ENCODE measurements around the gene ZNF284. TPM values are rescaled to one million over a fixed set of nuclear protein-coding genes. Genes with fewer than 3 reads are reported as not detected.
A peak's percentile ranks its signal among the peaks of the same experiment; 100 is the strongest.
"Not testable (repeated sequence)": the region's sequence is repeated elsewhere in the genome, so short reads cannot be mapped to it uniquely, and the experiment has no call there.

Gene ZNF284
- total and polyA plus RNA-seq, 12 donors, result 0.65 to 2.6 (median 1.8) TPM

DNA sequence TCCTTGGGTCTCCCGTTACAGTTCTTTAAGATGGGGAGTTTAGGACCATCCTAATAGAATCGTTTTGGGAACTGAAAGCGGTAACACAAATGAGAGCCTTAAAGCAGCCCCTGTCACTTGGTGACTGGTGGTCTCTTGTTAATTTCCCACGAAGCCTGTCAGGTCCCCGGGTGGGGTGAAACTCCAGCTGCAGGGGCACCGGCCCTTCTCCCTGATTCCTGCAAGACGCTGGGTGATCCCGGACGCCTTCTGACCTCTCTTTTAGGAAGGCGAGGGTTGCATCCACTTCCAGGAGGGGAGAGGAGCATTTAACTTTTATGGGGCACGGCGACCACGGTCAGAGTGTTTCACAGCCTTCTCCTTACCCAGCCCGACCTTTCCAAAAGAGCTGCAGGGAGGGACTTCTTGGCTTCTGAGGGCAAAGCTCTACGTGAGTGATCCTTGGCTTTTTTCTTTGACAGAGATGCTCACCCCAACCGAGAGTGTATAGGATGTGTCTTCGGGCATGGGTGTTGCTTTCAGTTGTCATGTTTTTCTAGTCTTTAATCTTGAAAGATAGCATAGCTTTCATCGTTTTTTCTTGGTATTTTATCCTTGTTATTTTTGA is 41.9 kb downstream of the ZNF284 start:
- peak overlapping the region; percentile 35 to 85 (median 73) for H3K4me3 ChIP-seq
- H3K27ac ChIP-seq, result peak overlapping the region in 9 of 10 donors; percentile 37 to 88 (median 84)
- DNase-seq (peak in 1 of 2 donors; percentile 5), ATAC-seq (peak in 4 of 8 donors; percentile 0 to 10 (median 4))
- WGBS, 2 donors, result 3 to 4% methylated on average over 18 of the region's 18 CpGs
- intact Hi-C loops (cut with DNase I), result loop anchor here in 8 of 10 donors (1.0 to 10.0 kb wide), 19 partner anchors 19 to 191 kb away; partner anchors contain the start of genes ZNF224 (in 3 of the 8), ZNF226 (in 3 of the 8), ZNF235 (in 3 of the 8) and ZNF155 (in 2 of the 8)
- H3K36me3 ChIP-seq, result peaks cover 0 to 42% (median 27%) of the 10 kb centered on the region in 9 donors
- peaks cover 0 to 33% (median 12%) of the 10 kb centered on the region in 11 donors for H3K9me3 ChIP-seq
- H3K27me3 ChIP-seq, result no peaks in the 10 kb centered on the region
- peaks cover 0 to 31% (median 19%) of the 10 kb centered on the region in 9 donors for H3K4me1 ChIP-seq
- TF ChIP-seq, protein P1, sequence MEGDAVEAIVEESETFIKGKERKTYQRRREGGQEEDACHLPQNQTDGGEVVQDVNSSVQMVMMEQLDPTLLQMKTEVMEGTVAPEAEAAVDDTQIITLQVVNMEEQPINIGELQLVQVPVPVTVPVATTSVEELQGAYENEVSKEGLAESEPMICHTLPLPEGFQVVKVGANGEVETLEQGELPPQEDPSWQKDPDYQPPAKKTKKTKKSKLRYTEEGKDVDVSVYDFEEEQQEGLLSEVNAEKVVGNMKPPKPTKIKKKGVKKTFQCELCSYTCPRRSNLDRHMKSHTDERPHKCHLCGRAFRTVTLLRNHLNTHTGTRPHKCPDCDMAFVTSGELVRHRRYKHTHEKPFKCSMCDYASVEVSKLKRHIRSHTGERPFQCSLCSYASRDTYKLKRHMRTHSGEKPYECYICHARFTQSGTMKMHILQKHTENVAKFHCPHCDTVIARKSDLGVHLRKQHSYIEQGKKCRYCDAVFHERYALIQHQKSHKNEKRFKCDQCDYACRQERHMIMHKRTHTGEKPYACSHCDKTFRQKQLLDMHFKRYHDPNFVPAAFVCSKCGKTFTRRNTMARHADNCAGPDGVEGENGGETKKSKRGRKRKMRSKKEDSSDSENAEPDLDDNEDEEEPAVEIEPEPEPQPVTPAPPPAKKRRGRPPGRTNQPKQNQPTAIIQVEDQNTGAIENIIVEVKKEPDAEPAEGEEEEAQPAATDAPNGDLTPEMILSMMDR (IDR thresholded peaks at IDR 0.05), result no peak

DNA sequence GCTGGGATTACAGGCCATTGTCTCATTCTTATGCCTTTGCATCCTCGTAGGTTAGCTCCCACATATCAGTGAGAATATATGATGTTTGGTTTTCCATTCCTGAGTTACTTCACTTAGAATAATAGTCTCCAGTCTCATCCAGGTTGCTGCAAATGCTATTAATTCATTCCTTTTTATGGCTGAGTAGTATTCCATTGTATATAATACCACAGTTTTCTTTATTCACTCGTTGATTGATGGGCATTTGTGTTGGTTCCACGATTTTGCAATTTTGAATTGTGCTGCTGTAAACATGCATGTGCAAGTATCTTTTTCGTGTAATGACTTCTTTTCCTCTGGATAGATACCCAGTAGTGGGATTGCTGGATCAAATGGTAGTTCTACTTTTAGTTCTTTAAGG is 49.2 kb downstream of the ZNF284 start:
- H3K4me1 ChIP-seq; ATAC-seq; DNase-seq; H3K27me3 ChIP-seq; H3K27ac ChIP-seq; intact Hi-C loops (cut with DNase I); H3K4me3 ChIP-seq: not testable (repeated sequence)
- WGBS, 2 donors, result 96 to 98% methylated on average over 4 of the region's 4 CpGs
- Histone ChIP-seq H3K36me3 (peaks cover 0 to 100% (median 82%) of the 10 kb centered on the region in 9 donors), H3K9me3 (peaks cover 0 to 60% (median 28%) of the 10 kb centered on the region in 11 donors)

GRCh38 chr19:44131955-44132354 is 60.0 kb downstream of the ZNF284 start:
- Histone ChIP-seq H3K4me1 (no peaks in the 10 kb centered on the region), H3K4me3 (no peak overlapping the region), H3K27me3 (no peaks in the 10 kb centered on the region), H3K36me3 (peaks cover 0 to 63% (median 52%) of the 10 kb centered on the region in 9 donors), H3K9me3 (peaks cover 0 to 92% (median 12%) of the 10 kb centered on the region in 11 donors), H3K27ac (no peak overlapping the region)
- 90 to 93% methylated on average over 5 of the region's 5 CpGs for WGBS, 2 donors
- DNase-seq (no peak), ATAC-seq (no peak)
- TF ChIP-seq, protein P1 (IDR thresholded peaks at IDR 0.05), result no peak
- intact Hi-C loops (cut with DNase I), result no loop called here

Other genes starting within 250 kb of the ZNF284 start
- 10 to 100 TPM in 9 of 10 donors, 1 to 10 TPM in 1; 7.5 to 16.9 (median 12.1) TPM for gene ZNF283, start 244.8 kb upstream of the ZNF284 start, total RNA-seq
- 1 to 10 TPM; 1.7 to 6.7 TPM for gene ZNF283, start 244.8 kb upstream of the ZNF284 start, polyA plus RNA-seq
- gene ZNF404, start 188.2 kb upstream of the ZNF284 start, total RNA-seq, result 10 to 100 TPM in 3 of 10 donors, 1 to 10 TPM in 7; 4.6 to 11.9 (median 7.2) TPM
- gene ZNF404, start 188.2 kb upstream of the ZNF284 start, polyA plus RNA-seq, result 10 to 100 TPM in 1 of 2 donors, 1 to 10 TPM in 1; 4.6 to 68.7 TPM
- gene ZNF45, start 136.9 kb upstream of the ZNF284 start, total RNA-seq, result 10 to 100 TPM in 1 of 10 donors, 1 to 10 TPM in 9; 7.0 to 10.7 (median 8.0) TPM
- 1 to 10 TPM; 2.9 to 4.7 TPM for gene ZNF45, start 136.9 kb upstream of the ZNF284 start, polyA plus RNA-seq
- gene ZNF221, start 120.9 kb upstream of the ZNF284 start, total RNA-seq, result 1 to 10 TPM; 3.0 to 6.7 (median 5.0) TPM
- gene ZNF221, start 120.9 kb upstream of the ZNF284 start, polyA plus RNA-seq, result 1 to 10 TPM; 1.1 to 3.1 TPM
- 1 to 10 TPM; 1.5 to 7.8 (median 6.9) TPM for gene ZNF155, start 88.0 kb upstream of the ZNF284 start, total RNA-seq
- gene ZNF155, start 88.0 kb upstream of the ZNF284 start, polyA plus RNA-seq, result 1 to 10 TPM; 4.3 to 9.1 TPM
- gene ZNF230, start 69.2 kb upstream of the ZNF284 start, total RNA-seq, result 1 to 10 TPM; 1.6 to 4.3 (median 3.4) TPM
- 1 to 10 TPM; 1.4 to 2.3 TPM for gene ZNF230, start 69.2 kb upstream of the ZNF284 start, polyA plus RNA-seq
- 1 to 10 TPM; 2.1 to 5.1 (median 3.6) TPM for gene ZNF222, start 46.8 kb upstream of the ZNF284 start, total RNA-seq
- 1 to 10 TPM; 4.2 to 5.8 TPM for gene ZNF222, start 46.8 kb upstream of the ZNF284 start, polyA plus RNA-seq
- 1 to 10 TPM; 2.3 to 5.4 (median 3.2) TPM for gene ZNF223, start 20.1 kb upstream of the ZNF284 start, total RNA-seq
- gene ZNF223, start 20.1 kb upstream of the ZNF284 start, polyA plus RNA-seq, result 1 to 10 TPM; 2.8 to 4.8 TPM
- 10 to 100 TPM in 8 of 10 donors, 1 to 10 TPM in 2; 8.1 to 16.0 (median 13.3) TPM for gene ZNF224, start 22.2 kb downstream of the ZNF284 start, total RNA-seq
- 10 to 100 TPM in 1 of 2 donors, 1 to 10 TPM in 1; 5.1 to 27.8 TPM for gene ZNF224, start 22.2 kb downstream of the ZNF284 start, polyA plus RNA-seq
- 1 to 10 TPM; 2.3 to 5.0 (median 3.2) TPM for gene ZNF225, start 41.2 kb downstream of the ZNF284 start, total RNA-seq
- gene ZNF225, start 41.2 kb downstream of the ZNF284 start, polyA plus RNA-seq, result 1 to 10 TPM; 1.2 to 2.0 TPM
- 10 to 100 TPM in 3 of 10 donors, 1 to 10 TPM in 7; 8.0 to 13.4 (median 9.0) TPM for gene ZNF234, start 69.4 kb downstream of the ZNF284 start, total RNA-seq
- gene ZNF234, start 69.4 kb downstream of the ZNF284 start, polyA plus RNA-seq, result 1 to 10 TPM; 2.2 to 6.4 TPM
- gene ZNF226, start 92.9 kb downstream of the ZNF284 start, total RNA-seq, result 10 to 100 TPM; 17.0 to 30.6 (median 22.6) TPM
- 10 to 100 TPM; 14.6 to 15.8 TPM for gene ZNF226, start 92.9 kb downstream of the ZNF284 start, polyA plus RNA-seq
- gene ZNF227, start 140.4 kb downstream of the ZNF284 start, total RNA-seq, result 10 to 100 TPM; 10.6 to 18.1 (median 12.6) TPM
- 1 to 10 TPM; 4.0 to 4.5 TPM for gene ZNF227, start 140.4 kb downstream of the ZNF284 start, polyA plus RNA-seq
- gene ZNF233, start 187.7 kb downstream of the ZNF284 start, total RNA-seq, result 10 to 100 TPM in 1 of 10 donors, 1 to 10 TPM in 9; 4.9 to 10.2 (median 6.8) TPM
- gene ZNF233, start 187.7 kb downstream of the ZNF284 start, polyA plus RNA-seq, result 1 to 10 TPM in 1 of 2 donors, under 1 TPM in 1; 0.67 to 6.0 TPM
- gene ZNF235, start 232.9 kb downstream of the ZNF284 start, total RNA-seq, result 1 to 10 TPM; 2.4 to 5.1 (median 3.6) TPM
- gene ZNF235, start 232.9 kb downstream of the ZNF284 start, polyA plus RNA-seq, result 1 to 10 TPM; 1.2 to 6.4 TPM

Data from heart right ventricle (tissue), 16 donors.